Naive B cell (primary cell): ENCODE results near the gene CCBE1. TPM values are rescaled to one million over a fixed set of nuclear protein-coding genes. Genes with fewer than 3 reads are reported as not detected.

Experiments used
- ATAC-seq, 2 donors: fragments of 150-1000 bp; cut with Tn5 transposase; 2 replicates each; pipeline ENCODE4 v1.10.0; 2021; ENCODE audit warnings: low read depth in 2 of 2, mild to moderate bottlenecking in 2 of 2, moderate library complexity in 2 of 2
- DNase-seq: peaks from one replicate; pipeline ENCODE4 v3.0.0; 2022
- H3K27ac Mint-ChIP-seq, 6 donors: one replicate each; pipeline ENCODE4 v1.8.0; 2020 to 2022; ENCODE audit warnings: mild to moderate bottlenecking in 6 of 6, mixed read lengths in 6 of 6, moderate library complexity in 5 of 6, inconsistent platforms in 2 of 6
- H3K27me3 Mint-ChIP-seq, 3 donors: one replicate each; pipeline ENCODE4 v1.8.0; 2021 to 2022; ENCODE audit warnings: mixed read lengths in 3 of 3, mild to moderate bottlenecking in 1 of 3
- H3K36me3 Mint-ChIP-seq, 2 donors: one replicate each; pipeline ENCODE4 v1.8.0; 2020 to 2022; ENCODE audit warnings: mixed read lengths in 2 of 2, inconsistent platforms in 1 of 2, mild to moderate bottlenecking in 1 of 2
- H3K4me1 Mint-ChIP-seq, 3 donors: one replicate each; pipeline ENCODE4 v1.8.0; 2020 to 2022; ENCODE audit warnings: mixed read lengths in 3 of 3, inconsistent platforms in 1 of 3, mild to moderate bottlenecking in 1 of 3, moderate library complexity in 1 of 3
- H3K4me3 Mint-ChIP-seq, 8 donors: one replicate each; pipeline ENCODE4 v1.8.0; 2020 to 2022; ENCODE audit warnings: mild to moderate bottlenecking in 8 of 8, mixed read lengths in 8 of 8, moderate library complexity in 8 of 8, inconsistent platforms in 2 of 8
- H3K9me3 Mint-ChIP-seq, 7 donors: one replicate each; pipeline ENCODE4 v1.8.0; 2020 to 2022; ENCODE audit warnings: mixed read lengths in 7 of 7, mild to moderate bottlenecking in 5 of 7, inconsistent platforms in 2 of 7, moderate library complexity in 1 of 7
- polyA plus RNA-seq, 6 donors: library from polyadenylated mRNA; unstranded; fragments of 300-500 nt; fragmentation: Illumina TruSeq; gene quantifications; one replicate each; pipeline ENCODE4 v1.2.3, GENCODE V29; 2021; ENCODE audit warnings: low read depth in 6 of 6

Gene CCBE1
- polyA plus RNA-seq, 6 donors from 2014 or later: not detected

DNA sequence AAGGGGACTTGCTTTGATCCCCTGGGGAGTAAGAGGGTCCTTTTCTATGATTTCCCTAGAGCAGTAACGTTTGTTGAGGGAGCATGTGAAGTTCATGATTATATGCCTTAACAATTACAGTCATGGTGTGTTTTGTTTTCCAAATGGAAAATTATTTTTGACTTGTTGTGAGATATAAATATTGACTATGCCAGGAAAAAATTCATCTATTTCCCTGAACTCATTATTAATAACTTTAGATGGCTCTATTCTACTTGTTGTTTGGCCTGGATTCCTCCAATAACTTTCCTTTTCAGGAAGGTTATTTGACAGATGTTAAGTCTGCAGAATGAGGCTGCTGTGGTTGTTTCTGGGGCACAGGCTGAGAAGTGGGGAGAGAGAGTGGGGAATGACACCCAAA lies 266.1 kb downstream of the CCBE1 start:
- peaks cover 0 to 1% (median 0%) of the 10 kb centered on the region in 7 donors for H3K9me3 Mint-ChIP-seq
- H3K4me3 Mint-ChIP-seq: no peak overlapping the region
- no peaks in the 10 kb centered on the region for H3K36me3 Mint-ChIP-seq
- H3K27ac Mint-ChIP-seq: no peak overlapping the region
- no peak for ATAC-seq
- H3K4me1 Mint-ChIP-seq: no peaks in the 10 kb centered on the region
- H3K27me3 Mint-ChIP-seq: peaks cover 15 to 25% (median 21%) of the 10 kb centered on the region in 3 donors
- DNase-seq: no peak

DNA sequence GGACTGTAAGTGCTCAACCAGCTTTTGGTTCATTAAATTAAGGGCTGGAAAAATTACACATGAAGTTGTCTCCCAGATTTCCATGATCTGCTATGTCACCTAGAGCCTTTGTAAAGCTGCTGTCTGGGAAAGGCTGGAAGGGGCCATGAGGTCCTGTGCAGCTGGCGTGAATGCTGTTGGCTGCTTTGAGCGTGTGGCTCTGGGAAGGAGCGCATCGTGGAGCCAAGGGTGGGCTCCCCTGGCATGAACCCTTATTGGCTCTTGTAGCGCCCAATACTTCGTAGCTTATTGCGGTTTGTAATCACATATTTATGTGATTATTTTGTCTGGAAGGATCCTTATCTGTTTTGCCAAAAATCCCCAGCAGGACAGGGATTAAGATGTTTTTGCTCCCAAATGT lies 267.6 kb downstream of the CCBE1 start:
- Mint-ChIP-seq H3K27ac (no peak overlapping the region), H3K4me1 (no peaks in the 10 kb centered on the region), H3K4me3 (no peak overlapping the region), H3K36me3 (no peaks in the 10 kb centered on the region), H3K9me3 (peaks cover 0 to 1% (median 0%) of the 10 kb centered on the region in 7 donors), H3K27me3 (peaks cover 6 to 18% (median 15%) of the 10 kb centered on the region in 3 donors)
- DNase-seq: no peak
- ATAC-seq: no peak

GRCh38 chr18:59428018-59428417 lies 269.2 kb downstream of the CCBE1 start:
- Mint-ChIP-seq H3K27me3 (peaks cover 12 to 15% (median 13%) of the 10 kb centered on the region in 3 donors), H3K4me3 (no peak overlapping the region), H3K36me3 (no peaks in the 10 kb centered on the region), H3K27ac (no peak overlapping the region), H3K4me1 (no peaks in the 10 kb centered on the region), H3K9me3 (no peaks in the 10 kb centered on the region)
- DNase-seq: no peak
- ATAC-seq: no peak

DNA sequence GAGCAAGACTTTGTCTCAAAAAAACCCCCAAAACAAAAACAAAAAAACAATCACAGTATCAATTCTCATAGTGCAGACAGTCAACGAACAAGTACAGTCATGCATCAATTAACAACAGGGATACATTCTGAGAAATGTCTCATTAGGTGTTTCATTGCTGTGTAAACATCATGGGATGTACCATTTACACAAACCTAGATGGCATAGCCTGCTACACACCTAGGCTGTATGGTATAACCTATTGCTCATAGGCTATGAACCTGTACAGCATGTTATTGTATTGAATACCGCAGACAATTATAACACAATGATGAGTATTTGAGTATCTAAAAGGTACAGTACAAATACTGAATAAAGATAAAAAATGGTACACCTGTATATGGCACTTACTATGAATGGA lies 270.4 kb downstream of the CCBE1 start:
- Mint-ChIP-seq H3K9me3 (no peaks in the 10 kb centered on the region), H3K36me3 (no peaks in the 10 kb centered on the region), H3K4me3 (peak overlapping the region in 1 of 8 donors; percentile 61), H3K27me3 (peaks cover 13 to 23% (median 16%) of the 10 kb centered on the region in 3 donors), H3K4me1 (no peaks in the 10 kb centered on the region), H3K27ac (no peak overlapping the region)
- DNase-seq (no peak), ATAC-seq (no peak)

DNA sequence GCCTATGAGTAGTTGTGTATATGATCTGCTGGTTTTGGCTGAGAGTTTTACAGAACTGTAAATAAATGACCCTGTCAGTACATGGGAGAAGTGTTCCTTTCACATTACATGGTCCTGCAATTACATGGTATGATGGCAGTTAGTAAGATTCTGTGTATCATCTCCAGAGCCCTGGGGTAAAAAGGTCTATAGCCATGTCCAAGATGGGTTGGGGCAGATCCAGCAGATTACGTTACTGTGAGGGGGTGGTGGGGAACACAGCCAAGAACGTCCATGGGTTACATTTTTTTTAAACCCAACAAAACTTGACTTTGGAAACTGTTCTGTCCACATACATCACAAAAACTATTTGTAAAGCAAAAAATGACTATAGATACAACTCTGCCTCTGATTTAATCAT lies 274.0 kb downstream of the CCBE1 start:
- H3K27ac Mint-ChIP-seq: no peak overlapping the region
- ATAC-seq: no peak
- H3K9me3 Mint-ChIP-seq: no peaks in the 10 kb centered on the region
- no peak overlapping the region for H3K4me3 Mint-ChIP-seq
- no peaks in the 10 kb centered on the region for H3K36me3 Mint-ChIP-seq
- no peaks in the 10 kb centered on the region for H3K4me1 Mint-ChIP-seq
- H3K27me3 Mint-ChIP-seq: peaks cover 26 to 31% (median 27%) of the 10 kb centered on the region in 3 donors
- DNase-seq: no peak

DNA sequence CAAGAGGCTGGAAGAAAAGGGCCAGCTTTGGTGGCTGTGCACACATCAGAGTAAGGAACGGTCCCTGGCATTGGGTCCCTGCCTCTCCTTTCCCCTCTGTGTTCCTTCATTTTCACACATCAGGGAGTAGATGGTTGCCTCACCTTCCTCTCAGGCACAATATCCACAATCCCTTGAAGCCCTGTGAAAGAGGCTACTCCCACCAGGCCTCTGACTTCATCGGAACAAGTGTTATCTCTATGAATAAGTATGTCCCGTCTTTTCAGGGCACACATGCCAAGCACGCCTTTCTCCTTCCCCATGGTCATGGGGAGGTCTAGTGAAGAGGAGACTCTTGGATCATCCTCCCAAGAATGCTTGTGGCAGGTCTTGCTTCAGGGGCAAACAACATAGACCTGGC lies 277.0 kb downstream of the CCBE1 start:
- Mint-ChIP-seq H3K4me3 (no peak overlapping the region), H3K9me3 (peaks cover 0 to 2% (median 0%) of the 10 kb centered on the region in 7 donors), H3K36me3 (no peaks in the 10 kb centered on the region), H3K27me3 (peaks cover 33 to 54% (median 39%) of the 10 kb centered on the region in 3 donors), H3K27ac (no peak overlapping the region), H3K4me1 (no peaks in the 10 kb centered on the region)
- ATAC-seq (no peak), DNase-seq (no peak)

GRCh38 chr18:59419386-59419785 lies 277.8 kb downstream of the CCBE1 start:
- H3K4me1 Mint-ChIP-seq: no peaks in the 10 kb centered on the region
- no peak overlapping the region for H3K27ac Mint-ChIP-seq
- DNase-seq: no peak
- H3K36me3 Mint-ChIP-seq: no peaks in the 10 kb centered on the region
- no peak for ATAC-seq
- peaks cover 0 to 2% (median 0%) of the 10 kb centered on the region in 7 donors for H3K9me3 Mint-ChIP-seq
- no peak overlapping the region for H3K4me3 Mint-ChIP-seq
- peaks cover 40 to 56% (median 46%) of the 10 kb centered on the region in 3 donors for H3K27me3 Mint-ChIP-seq

GRCh38 chr18:59416818-59417217 lies 280.4 kb downstream of the CCBE1 start:
- peaks cover 53 to 64% (median 56%) of the 10 kb centered on the region in 3 donors for H3K27me3 Mint-ChIP-seq
- ATAC-seq: no peak

DNA sequence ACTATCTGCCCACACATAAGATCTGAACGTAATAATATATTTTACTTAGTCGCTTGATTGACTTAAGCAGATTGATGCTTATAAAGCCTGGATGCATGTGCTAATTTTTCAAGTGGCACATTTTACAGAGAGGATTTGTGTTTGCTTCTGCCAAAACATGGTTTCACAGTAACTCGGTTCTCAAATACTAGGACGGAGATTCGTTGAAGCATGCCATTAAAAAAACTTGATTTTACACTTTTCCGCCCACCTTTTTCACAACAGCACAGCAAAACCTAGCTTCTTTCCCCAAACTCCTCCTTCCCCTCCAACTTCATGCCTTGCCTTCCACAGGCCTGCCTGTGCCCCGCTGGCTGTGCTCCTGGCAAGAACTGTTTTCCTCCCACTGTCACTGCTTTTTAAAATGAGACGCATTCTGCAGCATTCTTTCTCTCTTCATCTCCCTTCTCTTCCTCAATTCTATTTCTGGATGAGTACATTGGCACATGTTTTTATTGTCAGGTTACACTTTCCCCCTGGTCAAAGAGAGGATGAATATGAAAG lies 283.0 kb downstream of the CCBE1 start:
- Mint-ChIP-seq H3K36me3 (no peaks in the 10 kb centered on the region), H3K4me3 (no peak overlapping the region), H3K27me3 (peaks cover 40 to 54% (median 49%) of the 10 kb centered on the region in 3 donors), H3K4me1 (no peaks in the 10 kb centered on the region), H3K9me3 (peaks cover 0 to 6% (median 0%) of the 10 kb centered on the region in 7 donors), H3K27ac (no peak overlapping the region)
- DNase-seq: no peak
- no peak for ATAC-seq

More at GRCh38 chr18:59416818-59417217, 280.4 kb downstream of the CCBE1 start:
- no peaks in the 10 kb centered on the region for H3K4me1 Mint-ChIP-seq
- peaks cover 0 to 2% (median 0%) of the 10 kb centered on the region in 7 donors for H3K9me3 Mint-ChIP-seq
- no peak overlapping the region for H3K4me3 Mint-ChIP-seq
- no peak overlapping the region for H3K27ac Mint-ChIP-seq
- no peaks in the 10 kb centered on the region for H3K36me3 Mint-ChIP-seq
- DNase-seq: no peak

DNA sequence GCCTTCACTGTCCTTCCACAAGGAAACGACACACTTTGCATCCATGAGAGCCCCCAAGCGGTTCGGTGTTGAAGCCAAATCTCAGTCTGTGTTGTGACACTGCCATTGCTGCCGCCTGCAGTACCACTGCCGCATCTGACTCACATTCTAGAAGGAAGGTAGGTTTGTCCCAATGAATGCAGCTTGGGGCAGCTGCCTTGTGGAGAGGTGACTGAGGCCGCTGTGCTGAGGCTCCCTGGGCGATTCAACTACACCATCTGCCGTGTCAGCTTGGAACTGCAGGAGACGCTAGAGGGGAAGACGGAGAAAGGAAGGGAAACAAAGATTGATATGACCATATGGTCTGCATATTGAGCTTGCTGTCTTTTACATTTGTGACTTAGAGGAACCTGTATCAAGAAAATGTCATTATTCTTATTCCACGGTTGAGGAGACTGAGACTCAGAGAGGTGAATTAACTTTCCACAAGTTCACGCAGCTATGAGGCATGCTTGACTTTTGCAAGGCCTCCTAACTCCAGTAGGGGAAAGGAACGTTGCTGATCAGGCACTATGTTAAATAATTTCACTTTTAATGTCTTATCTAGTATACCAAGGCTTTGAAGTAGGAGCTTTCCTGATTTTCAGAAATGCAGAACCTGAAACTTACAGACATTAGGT lies 294.7 kb downstream of the CCBE1 start:
- H3K27me3 Mint-ChIP-seq: peaks cover 0 to 24% (median 13%) of the 10 kb centered on the region in 3 donors
- H3K4me3 Mint-ChIP-seq: peak overlapping the region in 1 of 8 donors; percentile 18
- H3K9me3 Mint-ChIP-seq: no peaks in the 10 kb centered on the region
- ATAC-seq: peak; percentile 77 to 85
- no peaks in the 10 kb centered on the region for H3K36me3 Mint-ChIP-seq
- peak; percentile 43 for DNase-seq
- H3K4me1 Mint-ChIP-seq: peaks cover 0 to 4% (median 0%) of the 10 kb centered on the region in 3 donors
- H3K27ac Mint-ChIP-seq: no peak overlapping the region

GRCh38 chr18:59400407-59400806 lies 296.8 kb downstream of the CCBE1 start:
- Mint-ChIP-seq H3K27me3 (peaks cover 14 to 34% (median 25%) of the 10 kb centered on the region in 3 donors), H3K36me3 (no peaks in the 10 kb centered on the region), H3K4me1 (peaks cover 4 to 5% (median 4%) of the 10 kb centered on the region in 3 donors), H3K9me3 (no peaks in the 10 kb centered on the region), H3K4me3 (no peak overlapping the region), H3K27ac (no peak overlapping the region)
- no peak for ATAC-seq
- no peak for DNase-seq

GRCh38 chr18:59395226-59396175 lies 301.7 kb downstream of the CCBE1 start:
- H3K27me3 Mint-ChIP-seq: peaks cover 29 to 41% (median 38%) of the 10 kb centered on the region in 3 donors
- no peak for ATAC-seq
- H3K9me3 Mint-ChIP-seq: no peaks in the 10 kb centered on the region
- DNase-seq: no peak
- H3K27ac Mint-ChIP-seq: no peak overlapping the region
- no peak overlapping the region for H3K4me3 Mint-ChIP-seq
- H3K4me1 Mint-ChIP-seq: peaks cover 0 to 5% (median 4%) of the 10 kb centered on the region in 3 donors
- no peaks in the 10 kb centered on the region for H3K36me3 Mint-ChIP-seq

GRCh38 chr18:59393381-59393780 lies 303.8 kb downstream of the CCBE1 start:
- Mint-ChIP-seq H3K4me3 (no peak overlapping the region), H3K27me3 (peaks cover 29 to 48% (median 38%) of the 10 kb centered on the region in 3 donors), H3K4me1 (peaks cover 0 to 5% (median 4%) of the 10 kb centered on the region in 3 donors), H3K27ac (no peak overlapping the region), H3K9me3 (no peaks in the 10 kb centered on the region), H3K36me3 (no peaks in the 10 kb centered on the region)
- ATAC-seq (no peak), DNase-seq (no peak)
